B cell (primary cell): ENCODE measurements around the gene PHF23. TPM values are rescaled to one million over a fixed set of nuclear protein-coding genes. Genes with fewer than 3 reads are reported as not detected.

Experiments
- ATAC-seq: fragments of 200-7000 bp; cut with Tn5 transposase; one replicate; pipeline ENCODE4 v1.10.0; 2021; ENCODE audit warnings: low read depth, mild to moderate bottlenecking, moderate number of reproducible peaks, moderate library complexity
- CTCF ChIA-PET: fragments of 350-600 bp; sonication (Branson Sonifier 250); formaldehyde crosslinking; loops from one replicate; lab custom pipeline; 2021; ENCODE audit warnings: antibody characterized with exemption, inconsistent platforms; lab: Charles Lee
- POLR2A ChIA-PET: fragments of 350-600 bp; sonication (Branson Sonifier 250); formaldehyde crosslinking; loops from one replicate; lab custom pipeline; 2021; ENCODE audit warnings: antibody characterized with exemption; lab: Charles Lee
- DNase-seq: peaks from one replicate; pipeline ENCODE4 v3.0.0; 2013
- H2AFZ ChIP-seq: 2 replicates; pipeline ENCODE4 v1.6.1; 2012; ENCODE audit warnings: mild to moderate bottlenecking, low read depth, low read length; ENCODE audit not compliant: insufficient read depth, poor library complexity, severe bottlenecking
- H3K27ac ChIP-seq, 2 donors: 1 replicate in 1 of 2; 2 replicates in 1 of 2; pipeline ENCODE4 v1.5.1; 2012 to 2013; ENCODE audit warnings: low read length in 2 of 2, mild to moderate bottlenecking in 2 of 2, moderate library complexity in 1 of 2
- H3K27me3 ChIP-seq, 4 experiments: fragments of 200-600 bp in 1 of 4; sonication (generic) in 1 of 4; replicated peaks in 1 of 4; 1 replicate in 2 of 4; 2 replicates in 2 of 4; pipeline versions ENCODE4 v1.6.1 to v1.7.0; 2013 to 2016; ENCODE audit warnings: low read length in 3 of 4, mild to moderate bottlenecking in 2 of 4, mixed read lengths in 1 of 4, moderate library complexity in 1 of 4; ENCODE audit not compliant: insufficient read depth in 4 of 4, control insufficient read depth in 3 of 4; ENCODE audit errors: control extremely low read depth in 1 of 4
- H3K36me3 ChIP-seq, 2 experiments: replicated peaks in 1 of 2; 1 replicate in 1 of 2; 2 replicates in 1 of 2; pipeline versions ENCODE4 v1.6.1 to v1.7.1; 2013; ENCODE audit warnings: low read length in 1 of 2; ENCODE audit not compliant: insufficient read depth in 2 of 2, control insufficient read depth in 1 of 2; ENCODE audit errors: control extremely low read depth in 1 of 2, extremely low read depth in 1 of 2
- H3K4me1 ChIP-seq, 2 donors: fragments of 200-600 bp in 1 of 2; sonication (generic) in 1 of 2; 1 replicate in 1 of 2; 2 replicates in 1 of 2; pipeline versions ENCODE4 v1.5.1 to v1.6.1; 2013 to 2017; ENCODE audit warnings: low read length in 2 of 2; ENCODE audit not compliant: control insufficient read depth in 2 of 2, insufficient read depth in 2 of 2
- H3K4me2 ChIP-seq: replicated peaks from 2 replicates; pipeline ENCODE3; 2012; ENCODE audit warnings: mild to moderate bottlenecking, low read depth, low read length; ENCODE audit not compliant: poor library complexity, severe bottlenecking
- H3K4me3 ChIP-seq, 5 experiments: fragments of 200-600 bp in 1 of 5; sonication (generic) in 1 of 5; 1 replicate in 3 of 5; 2 replicates in 2 of 5; pipeline versions ENCODE4 v1.5.1 to v1.7.0; 2011 to 2016; ENCODE audit warnings: low read length in 4 of 5, mild to moderate bottlenecking in 4 of 5, low read depth in 2 of 5, control low read depth in 1 of 5, moderate library complexity in 1 of 5; ENCODE audit not compliant: insufficient read depth in 1 of 5; ENCODE audit errors: control extremely low read depth in 1 of 5, extremely low read depth in 1 of 5
- H3K79me2 ChIP-seq: fragments of 200-600 bp; sonication (generic); one replicate; pipeline ENCODE4 v1.6.0; 2016; ENCODE audit warnings: low read length; ENCODE audit not compliant: control insufficient read depth, insufficient read depth
- H3K9ac ChIP-seq: fragments of 200-600 bp; sonication (generic); 2 replicates; pipeline ENCODE4 v1.6.1; 2017; ENCODE audit warnings: mild to moderate bottlenecking, low read length, moderate library complexity
- H3K9me3 ChIP-seq, 3 donors: one replicate each; pipeline versions ENCODE4 v1.6.1 to v1.7.1; 2013; ENCODE audit warnings: low read length in 2 of 3; ENCODE audit not compliant: control insufficient read depth in 2 of 3, insufficient read depth in 1 of 3; ENCODE audit errors: control extremely low read depth in 1 of 3
- H4K20me1 ChIP-seq: 2 replicates; pipeline ENCODE4 v1.6.0; 2012; ENCODE audit warnings: mild to moderate bottlenecking, low read length; ENCODE audit not compliant: insufficient read depth, control insufficient read depth, poor library complexity, severe bottlenecking
- H3K27ac Mint-ChIP-seq: one replicate; pipeline ENCODE4 v1.8.0; 2021; ENCODE audit warnings: mixed read lengths
- H3K27me3 Mint-ChIP-seq: one replicate; pipeline ENCODE4 v1.8.0; 2021; ENCODE audit warnings: mixed read lengths
- H3K4me1 Mint-ChIP-seq: one replicate; pipeline ENCODE4 v1.8.0; 2021; ENCODE audit warnings: mixed read lengths
- H3K4me3 Mint-ChIP-seq: one replicate; pipeline ENCODE4 v1.8.0; 2021; ENCODE audit warnings: mixed read lengths
- H3K9me3 Mint-ChIP-seq: one replicate; pipeline ENCODE4 v1.8.0; 2022; ENCODE audit warnings: mixed read lengths; ENCODE audit not compliant: insufficient read depth
- CTCF ChIP-seq: fragments of 200-600 bp; IDR thresholded peaks from one replicate; pipeline ENCODE4 v1.8.0; 2022; ENCODE audit warnings: antibody characterized with exemption, mild to moderate bottlenecking
- EZH2 ChIP-seq: IDR thresholded peaks from 2 replicates; pipeline ENCODE4 v1.6.1; 2012; ENCODE audit warnings: borderline replicate concordance, low read depth, mild to moderate bottlenecking, moderate library complexity, low read length; ENCODE audit not compliant: insufficient read depth, poor library complexity, severe bottlenecking
- WGBS: methylation state at CpG from one replicate; pipeline ENCODE4 v1.1.5; 2013; ENCODE audit warnings: missing lambda C conversion rate; ENCODE audit not compliant: insufficient coverage; 5-methylcytosine and 5-hydroxymethylcytosine counted together
- intact Hi-C: fragments of 100-400 bp; cut with micrococcal nuclease; formaldehyde crosslinking; loops from one replicate; pipeline ENCODE4 v1.10.0; 2022
- polyA plus RNA-seq: library from polyadenylated mRNA; depleted of rRNA; stranded (reverse); fragments of >200 nt; gene quantifications from 2 replicates; pipeline ENCODE4 v1.2.3, GENCODE V29; 2012
- total RNA-seq, 2 donors: library from RNA; stranded (reverse); fragments of 120-200 nt in 1 of 2; gene quantifications; 1 replicate in 1 of 2; 2 replicates in 1 of 2; pipeline versions ENCODE4 v1.2.3 to v1.2.4, GENCODE V29; 2013 to 2022

The PHF23 gene
- total and polyA plus RNA-seq, 2 donors (not counting 1 experiment from before 2014, with no cell fraction given), result 17.6 to 42.3 TPM

GRCh38 chr17:7253082-7253481 is 13.8 kb upstream of the PHF23 start:
- Mint-ChIP-seq H3K27ac (peak overlapping the region; percentile 100), H3K4me3 (peak overlapping the region; percentile 98), H3K4me1 (peaks cover 43% of the 10 kb centered on the region), H3K27me3 (no peaks in the 10 kb centered on the region), H3K9me3 (no peaks in the 10 kb centered on the region)
- ChIA-PET POLR2A (no interaction called here), CTCF (no interaction called here)
- DNase-seq (no peak), ATAC-seq (no peak)
- TF ChIP-seq CTCF (no peak), EZH2 (no peak)
- no peaks in the 10 kb centered on the region for H3K27me3 ChIP-seq
- peak overlapping the region; percentile 98 to 100 for H3K27ac ChIP-seq
- WGBS, result 87% methylated on average over 3 of the region's 5 CpGs
- no peaks in the 10 kb centered on the region for H3K9me3 ChIP-seq
- H3K79me2 ChIP-seq, result peaks cover 46% of the 10 kb centered on the region
- peaks cover 11% of the 10 kb centered on the region for H4K20me1 ChIP-seq
- peak overlapping the region; percentile 99 for H3K4me2 ChIP-seq
- H3K4me3 ChIP-seq, result peak overlapping the region; percentile 69 to 90 (median 78)
- peak overlapping the region; percentile 94 for H3K9ac ChIP-seq
- peaks cover 30 to 33% of the 10 kb centered on the region in 2 donors for H3K4me1 ChIP-seq
- intact Hi-C loops, result loop anchor here (5.0 kb wide), 2 partner anchors 434 to 604 kb away; partner anchors contain the start of genes CYB5D1, NAA38, TMEM88 and TP53
- peak overlapping the region; percentile 86 for H2AFZ ChIP-seq
- H3K36me3 ChIP-seq, result peaks cover 6 to 35% of the 10 kb centered on the region in 2 experiments
